ENCODE data around the gene NDFIP2.

GRCh38 chr13:79447141-79447540, 33.8 kb upstream of the NDFIP2 start:
- TF ChIP-seq CTCF (IDR thresholded peaks at IDR 0.05 in 2 of 3, conservative IDR thresholded peaks at IDR 0.05 in 1 of 3; ENCODE audit: borderline replicate concordance in 1 of 3, insufficient read depth in 1 of 3, low read depth in 2 of 3, low read length in 2 of 3), result no peak
- no peak for TF ChIP-seq ELF1 (IDR thresholded peaks at IDR 0.05; ENCODE audit: borderline replicate concordance, low read depth)
- no peak for TF ChIP-seq POLR2AphosphoS5 (IDR thresholded peaks at IDR 0.05; ENCODE audit: low read depth, low read length)
- TF ChIP-seq POLR2A (IDR thresholded peaks at IDR 0.05; ENCODE audit: borderline replicate concordance, extremely low read depth, insufficient read depth, insufficient read length), result no peak
- no peak for TF ChIP-seq REST (IDR thresholded peaks at IDR 0.05; ENCODE audit: low read depth)
- no peak for TF ChIP-seq FOSL1 (IDR thresholded peaks at IDR 0.05; ENCODE audit: low read depth)
- no peak for TF ChIP-seq EZH2 (IDR thresholded peaks at IDR 0.05)
- no peak for TF ChIP-seq SRF (IDR thresholded peaks at IDR 0.05; ENCODE audit: low read depth)
- TF ChIP-seq MAX (IDR thresholded peaks at IDR 0.05), result no peak
- no peak for TF ChIP-seq RAD21 (IDR thresholded peaks at IDR 0.05; ENCODE audit: low read depth)
- no peak for TF ChIP-seq EGR1 (IDR thresholded peaks at IDR 0.05; ENCODE audit: low read depth)
- TF ChIP-seq SIN3A (IDR thresholded peaks at IDR 0.05; ENCODE audit: low read depth), result no peak
- no peak for TF ChIP-seq EZH2phosphoT487 (IDR thresholded peaks at IDR 0.05; ENCODE audit: borderline replicate concordance)
- no peak for TF ChIP-seq TCF7L2 (IDR thresholded peaks at IDR 0.05; ENCODE audit: borderline replicate concordance, extremely low read depth, insufficient read depth, insufficient read length)

All from HCT116 (cell line).